ENCODE measurements around the gene STAP2. TPM values are rescaled to one million over a fixed set of nuclear protein-coding genes. Genes with fewer than 3 reads are reported as not detected.
A peak's percentile ranks its signal among the peaks of the same experiment; 100 is the strongest.

The STAP2 gene
- total RNA-seq, 3 donors from 2014 or later: 91.4 to 330 (median 183) TPM

DNA sequence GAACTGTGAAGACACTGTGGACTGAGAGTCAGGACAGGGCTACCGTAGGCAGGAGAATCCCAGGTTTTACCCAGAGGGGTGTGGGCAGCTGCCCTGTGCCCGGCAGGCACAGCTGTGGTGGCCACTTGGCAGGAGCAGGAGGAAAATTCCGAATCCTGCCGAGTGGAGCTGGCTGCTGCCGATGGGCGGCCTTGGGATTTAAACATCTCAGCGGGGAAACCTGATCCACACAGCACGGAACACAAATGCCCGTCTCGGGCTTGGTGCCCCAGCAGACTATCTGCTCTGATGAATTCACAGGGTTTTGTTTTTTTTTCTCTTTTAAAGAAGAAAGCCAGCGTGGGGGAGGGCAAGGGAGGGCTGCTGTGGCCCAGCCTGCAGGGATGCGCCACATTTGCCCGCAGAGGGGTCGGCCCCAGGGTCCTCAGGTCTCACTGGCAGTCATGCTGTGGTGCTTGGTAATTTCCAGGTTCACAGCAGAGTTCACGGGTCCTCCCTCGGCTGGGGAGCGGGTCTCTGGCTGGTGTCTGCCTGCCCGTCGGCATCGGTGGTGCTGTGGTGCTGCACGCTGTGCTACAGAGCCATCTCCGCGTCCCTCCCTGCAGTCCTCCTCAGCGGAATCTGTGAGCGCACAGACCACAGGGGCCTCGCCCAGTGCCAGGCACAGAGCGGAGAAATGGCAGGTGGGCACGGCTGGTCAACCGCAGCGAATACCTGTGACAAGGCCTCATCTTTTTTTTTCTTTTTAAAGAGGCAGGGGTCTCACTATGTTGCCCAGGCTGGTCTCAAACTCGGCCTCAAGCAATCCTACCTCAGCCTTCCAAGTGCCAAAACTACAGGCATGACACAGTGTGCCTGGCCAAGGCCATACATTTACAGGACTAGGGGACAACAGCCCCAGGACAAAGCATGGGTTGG is 32.9 kb upstream of the STAP2 start:
- no peaks in the 10 kb centered on the region for H3K36me3 ChIP-seq (ENCODE audit: low read depth)
- intact Hi-C loops (cut with DNase I, micrococcal nuclease): no loop called here
- H3K9me3 ChIP-seq: no peaks in the 10 kb centered on the region
- TF ChIP-seq, protein P1, sequence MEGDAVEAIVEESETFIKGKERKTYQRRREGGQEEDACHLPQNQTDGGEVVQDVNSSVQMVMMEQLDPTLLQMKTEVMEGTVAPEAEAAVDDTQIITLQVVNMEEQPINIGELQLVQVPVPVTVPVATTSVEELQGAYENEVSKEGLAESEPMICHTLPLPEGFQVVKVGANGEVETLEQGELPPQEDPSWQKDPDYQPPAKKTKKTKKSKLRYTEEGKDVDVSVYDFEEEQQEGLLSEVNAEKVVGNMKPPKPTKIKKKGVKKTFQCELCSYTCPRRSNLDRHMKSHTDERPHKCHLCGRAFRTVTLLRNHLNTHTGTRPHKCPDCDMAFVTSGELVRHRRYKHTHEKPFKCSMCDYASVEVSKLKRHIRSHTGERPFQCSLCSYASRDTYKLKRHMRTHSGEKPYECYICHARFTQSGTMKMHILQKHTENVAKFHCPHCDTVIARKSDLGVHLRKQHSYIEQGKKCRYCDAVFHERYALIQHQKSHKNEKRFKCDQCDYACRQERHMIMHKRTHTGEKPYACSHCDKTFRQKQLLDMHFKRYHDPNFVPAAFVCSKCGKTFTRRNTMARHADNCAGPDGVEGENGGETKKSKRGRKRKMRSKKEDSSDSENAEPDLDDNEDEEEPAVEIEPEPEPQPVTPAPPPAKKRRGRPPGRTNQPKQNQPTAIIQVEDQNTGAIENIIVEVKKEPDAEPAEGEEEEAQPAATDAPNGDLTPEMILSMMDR (IDR thresholded peaks at IDR 0.05): no peak
- DNase-seq (no peak), ATAC-seq (no peak)
- peaks cover 67% of the 10 kb centered on the region for H3K4me1 ChIP-seq (ENCODE audit: low read depth)
- H3K4me3 ChIP-seq: no peak overlapping the region

DNA sequence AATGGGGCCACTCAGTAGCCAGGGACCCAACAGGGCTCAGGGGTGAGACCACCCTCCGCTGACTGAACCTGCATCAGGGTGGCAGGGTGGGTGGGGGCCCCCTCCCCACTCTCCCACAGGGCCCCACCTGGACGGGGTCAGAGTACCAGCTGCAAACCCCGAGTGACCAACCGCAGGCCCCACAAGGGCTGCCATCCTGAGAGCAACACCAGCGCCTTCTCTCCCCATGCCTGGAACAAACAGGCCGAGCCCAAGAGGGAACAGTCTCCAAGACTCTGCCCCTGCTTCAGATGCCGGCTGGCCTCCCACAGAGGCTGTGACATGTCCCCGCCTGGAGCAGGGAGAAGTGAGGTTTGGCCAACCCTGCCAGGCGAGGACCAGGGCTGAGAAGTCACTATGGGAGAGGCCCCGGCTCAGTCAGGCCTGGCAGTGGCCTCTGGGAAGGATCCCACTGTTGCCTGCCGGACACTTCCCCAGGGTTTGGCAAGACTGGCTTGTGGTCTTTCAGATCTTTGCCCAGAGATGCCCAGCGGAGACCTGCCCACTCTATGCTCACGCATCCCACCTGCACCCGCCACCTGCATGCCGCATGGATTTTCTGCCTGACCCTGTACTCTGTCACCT is 31.9 kb upstream of the STAP2 start:
- TF ChIP-seq, protein P1 (IDR thresholded peaks at IDR 0.05): no peak
- H3K4me1 ChIP-seq (ENCODE audit: low read depth): peaks cover 57% of the 10 kb centered on the region
- H3K36me3 ChIP-seq (ENCODE audit: low read depth): no peaks in the 10 kb centered on the region
- no peaks in the 10 kb centered on the region for H3K9me3 ChIP-seq
- no peak for DNase-seq
- H3K4me3 ChIP-seq: no peak overlapping the region
- ATAC-seq: no peak
- intact Hi-C loops (cut with DNase I, micrococcal nuclease): no loop called here

DNA sequence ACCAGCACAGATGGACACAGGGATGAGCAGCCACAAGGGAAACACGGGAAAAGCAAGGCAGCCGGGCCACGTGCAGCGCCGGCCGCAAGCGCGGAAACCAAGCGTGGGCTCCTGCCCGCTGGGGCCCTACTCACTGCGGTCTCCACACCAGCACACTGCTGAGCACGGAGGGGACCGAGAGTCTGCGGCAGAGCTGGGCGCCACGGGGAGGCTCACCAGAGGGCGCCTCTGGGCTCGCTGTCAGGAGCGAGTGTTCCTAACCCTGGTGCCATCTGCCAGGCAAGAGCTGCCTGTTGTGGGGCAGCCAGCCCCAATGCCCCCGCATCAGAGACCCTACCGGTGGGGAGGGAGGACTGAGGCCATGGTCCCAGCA is 31.2 kb upstream of the STAP2 start:
- Histone ChIP-seq H3K36me3 (ENCODE audit: low read depth) (no peaks in the 10 kb centered on the region), H3K9me3 (no peaks in the 10 kb centered on the region), H3K4me3 (no peak overlapping the region), H3K4me1 (ENCODE audit: low read depth) (peaks cover 54% of the 10 kb centered on the region)
- TF ChIP-seq, protein P1 (IDR thresholded peaks at IDR 0.05): peak; percentile 25
- intact Hi-C loops (cut with DNase I, micrococcal nuclease): no loop called here
- ATAC-seq (peak; percentile 74), DNase-seq (peak; percentile 70 to 84 (median 78))

DNA sequence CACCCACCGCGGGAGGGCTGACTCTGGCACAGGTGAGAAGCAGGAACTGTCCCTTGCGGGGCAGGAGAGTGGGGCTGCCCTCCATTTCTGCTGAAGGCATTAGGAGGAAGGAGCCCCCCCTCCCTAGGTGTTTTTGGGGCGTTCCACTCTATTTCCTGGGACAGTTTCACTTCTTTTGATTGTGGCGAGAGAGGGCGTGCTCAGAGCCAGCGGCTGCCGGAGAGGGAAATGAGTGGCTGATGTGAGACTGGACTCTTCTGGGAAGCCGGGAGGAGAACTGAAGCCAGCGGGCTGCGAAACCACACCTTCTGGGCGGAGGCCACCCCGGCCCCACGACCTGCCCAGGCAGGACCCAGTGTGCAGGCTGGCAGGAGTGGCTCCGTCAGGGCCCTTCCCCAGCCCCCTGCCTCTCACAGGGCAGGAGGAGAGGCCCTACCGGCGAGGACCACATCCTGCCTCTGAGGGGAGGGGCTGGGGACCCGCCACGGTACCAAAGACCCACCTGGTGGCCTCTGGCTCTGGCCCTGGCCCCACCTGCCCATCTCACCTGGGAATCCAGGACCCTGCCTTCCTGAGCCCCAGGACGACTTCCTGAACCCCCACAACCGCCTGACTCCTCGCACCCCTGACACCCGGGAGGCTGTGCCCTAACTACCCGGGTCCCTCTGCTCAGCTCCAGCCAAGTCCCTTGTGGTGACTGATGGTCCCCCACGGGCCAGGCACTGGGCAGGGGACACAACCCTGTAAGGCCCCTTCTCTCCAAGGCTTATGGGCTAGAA is 30.7 kb upstream of the STAP2 start:
- Histone ChIP-seq H3K36me3 (ENCODE audit: low read depth) (no peaks in the 10 kb centered on the region), H3K9me3 (no peaks in the 10 kb centered on the region), H3K4me3 (no peak overlapping the region), H3K4me1 (ENCODE audit: low read depth) (peaks cover 48% of the 10 kb centered on the region)
- TF ChIP-seq, protein P1 (IDR thresholded peaks at IDR 0.05): no peak
- peak; percentile 85 for ATAC-seq
- DNase-seq: peak; percentile 75 to 89 (median 84)
- intact Hi-C loops (cut with DNase I, micrococcal nuclease): no loop called here

DNA sequence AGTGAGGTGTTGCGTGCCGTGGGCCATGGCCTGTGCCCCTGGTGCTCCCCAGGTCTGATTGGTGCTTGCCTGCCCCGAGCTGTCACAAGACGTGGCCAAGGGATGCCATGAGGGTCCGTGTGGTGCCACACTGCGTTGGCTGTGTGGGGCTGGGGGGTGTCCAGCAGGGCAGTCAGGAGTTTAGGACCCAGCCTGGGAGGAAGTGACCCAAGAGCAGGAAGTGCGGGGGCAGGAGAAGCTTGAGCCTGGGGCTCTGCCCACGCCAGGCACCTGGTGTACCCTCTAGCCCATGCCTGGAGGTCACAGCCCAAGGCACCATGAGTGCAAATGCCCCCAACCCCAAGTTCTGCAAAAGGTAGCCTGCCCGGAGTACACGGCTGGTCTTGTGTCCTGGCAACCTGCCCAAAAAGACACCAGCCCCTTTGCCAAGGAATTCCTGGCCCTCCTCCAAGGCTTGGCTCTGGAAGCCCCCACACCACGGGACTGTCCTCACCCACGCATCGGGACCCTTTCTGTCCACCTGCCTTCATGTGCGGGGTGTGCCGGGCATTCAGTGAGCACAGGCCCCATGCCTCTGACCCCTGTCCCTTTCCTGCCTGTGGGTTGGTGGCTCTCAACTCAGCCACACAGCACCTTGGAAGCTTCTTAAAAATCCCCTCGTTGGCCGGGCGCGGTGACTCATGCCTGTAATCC is 29.6 kb upstream of the STAP2 start:
- Histone ChIP-seq H3K36me3 (ENCODE audit: low read depth) (no peaks in the 10 kb centered on the region), H3K9me3 (no peaks in the 10 kb centered on the region), H3K4me3 (no peak overlapping the region), H3K4me1 (ENCODE audit: low read depth) (peaks cover 38% of the 10 kb centered on the region)
- intact Hi-C loops (cut with DNase I, micrococcal nuclease): no loop called here
- DNase-seq: no peak
- TF ChIP-seq, protein P1 (IDR thresholded peaks at IDR 0.05): no peak
- no peak for ATAC-seq

Data from mucosa of descending colon (tissue), 3 donors.